A673 (cell line): ENCODE results near the gene ZNF740. TPM values are rescaled to one million over a fixed set of nuclear protein-coding genes. Genes with fewer than 3 reads are reported as not detected.

ENCODE experiments used
- BruUV-seq: library from RNA; stranded (reverse); fragments of 400-500 nt; replicated peaks from 2 replicates; lab custom pipeline; 2021; lab: Mats Ljungman, UMichigan
- CTCF ChIA-PET: fragments of 300-600 bp; sonication (Branson Sonifier 250); formaldehyde crosslinking; loops from one replicate; lab custom pipeline; 2022; ENCODE audit warnings: antibody characterized with exemption; lab: Charles Lee
- POLR2A ChIA-PET: fragments of 300-600 bp; sonication (Branson Sonifier 250); formaldehyde crosslinking; loops from one replicate; lab custom pipeline; 2022; ENCODE audit warnings: antibody characterized with exemption; ENCODE audit not compliant: low non-redundant PET; lab: Charles Lee
- DNase-seq: peaks from one replicate; pipeline ENCODE4 v3.0.0-alpha.2; 2015; ENCODE audit warnings: low spot score
- H3K27ac ChIP-seq: fragments of 200-600 bp; sonication (generic); 2 replicates; pipeline ENCODE4 v1.5.1; 2016; ENCODE audit warnings: mixed run types, low read depth, mild to moderate bottlenecking, mixed read lengths, antibody characterized with exemption, low read length; ENCODE audit not compliant: poor library complexity, severe bottlenecking
- H3K27me3 ChIP-seq: fragments of 200-600 bp; sonication (generic); replicated peaks from 2 replicates; pipeline ENCODE4 v1.6.1; 2017; ENCODE audit warnings: mixed run types, low read depth, mild to moderate bottlenecking, mixed read lengths, antibody characterized with exemption, low read length; ENCODE audit not compliant: insufficient read depth, poor library complexity
- H3K36me3 ChIP-seq: fragments of 200-600 bp; sonication (generic); 2 replicates; pipeline ENCODE4 v1.6.1; 2016; ENCODE audit warnings: mixed run types, mild to moderate bottlenecking, mixed read lengths, antibody characterized with exemption, low read length; ENCODE audit not compliant: insufficient read depth, poor library complexity, severe bottlenecking
- H3K4me1 ChIP-seq: fragments of 200-600 bp; sonication (generic); 2 replicates; pipeline ENCODE4 v1.6.1; 2017; ENCODE audit warnings: mixed run types, mild to moderate bottlenecking, mixed read lengths, antibody characterized with exemption, low read length; ENCODE audit not compliant: insufficient read depth, poor library complexity, severe bottlenecking
- H3K4me3 ChIP-seq: fragments of 200-600 bp; sonication (generic); 2 replicates; pipeline ENCODE4 v1.5.1; 2016; ENCODE audit warnings: low read depth, mixed run types, mild to moderate bottlenecking, mixed read lengths, low read length; ENCODE audit not compliant: poor library complexity, severe bottlenecking
- H3K9me3 ChIP-seq: fragments of 200-600 bp; sonication (generic); 2 replicates; pipeline ENCODE4 v1.6.1; 2016; ENCODE audit warnings: mixed run types, low read depth, mild to moderate bottlenecking, mixed read lengths, antibody characterized with exemption, low read length; ENCODE audit not compliant: poor library complexity, severe bottlenecking
- CTCF ChIP-seq: fragments of 300-800, 200-600 bp; sonication (generic); conservative IDR thresholded peaks from 2 replicates; pipeline ENCODE4 v1.5.1; 2017; ENCODE audit warnings: low read depth, mild to moderate bottlenecking, antibody characterized with exemption, low read length, moderate library complexity, mixed read lengths
- EZH2 ChIP-seq: fragments of 200-600 bp; sonication (generic); IDR thresholded peaks from 2 replicates; pipeline ENCODE4 v1.6.1; 2017; ENCODE audit warnings: borderline replicate concordance, low read depth, mild to moderate bottlenecking, mixed read lengths, antibody characterized with exemption, low read length; ENCODE audit not compliant: poor library complexity, severe bottlenecking
- intact Hi-C: fragments of 100-400 bp; cut with micrococcal nuclease; formaldehyde crosslinking; loops from one replicate; pipeline ENCODE4 v1.10.0; 2022; ENCODE audit not compliant: unreplicated experiment
- total RNA-seq: library from RNA; stranded (reverse); gene quantifications from 2 replicates; pipeline ENCODE4 v1.2.3, GENCODE V29; 2021

ZNF740 gene
- total RNA-seq, 1 experiment from 2014 or later: 48.6 TPM

GRCh38 chr12:53196486-53196885 is 16.0 kb downstream of the ZNF740 start:
- Histone ChIP-seq H3K27me3 (no peaks in the 10 kb centered on the region), H3K9me3 (no peaks in the 10 kb centered on the region), H3K4me3 (no peak overlapping the region), H3K4me1 (no peaks in the 10 kb centered on the region), H3K36me3 (no peaks in the 10 kb centered on the region), H3K27ac (no peak overlapping the region)
- ChIA-PET CTCF (interaction anchor here (1.7 kb wide), 1 partner anchor 131 kb away, joined by 14 read pairs; no protein-coding TSS in a partner anchor), POLR2A (no interaction called here)
- TF ChIP-seq CTCF (no peak), EZH2 (no peak)
- intact Hi-C loops: no loop called here
- BruUV-seq: no TSS peak
- no peak for DNase-seq

GRCh38 chr12:53197011-53197640 is 16.6 kb downstream of the ZNF740 start:
- ChIA-PET POLR2A (no interaction called here), CTCF (interaction anchor here (0.5 to 2.3 kb wide), 5 partner anchors 17 to 132 kb away, joined by 3 to 14 read pairs (median 8); no protein-coding TSS in a partner anchor)
- H3K4me1 ChIP-seq: no peaks in the 10 kb centered on the region
- H3K9me3 ChIP-seq: no peaks in the 10 kb centered on the region
- no peaks in the 10 kb centered on the region for H3K36me3 ChIP-seq
- TF ChIP-seq EZH2 (no peak), CTCF (no peak)
- intact Hi-C loops: no loop called here
- no TSS peak for BruUV-seq
- DNase-seq: no peak
- H3K4me3 ChIP-seq: no peak overlapping the region
- no peaks in the 10 kb centered on the region for H3K27me3 ChIP-seq
- H3K27ac ChIP-seq: no peak overlapping the region

GRCh38 chr12:53198486-53199110 is 18.1 kb downstream of the ZNF740 start:
- BruUV-seq: no TSS peak

More at GRCh38 chr12:53198486-53199110, 18.1 kb downstream of the ZNF740 start:
- intact Hi-C loops: no loop called here
- H3K27me3 ChIP-seq: no peaks in the 10 kb centered on the region
- no peaks in the 10 kb centered on the region for H3K36me3 ChIP-seq
- H3K4me3 ChIP-seq: no peak overlapping the region
- no peaks in the 10 kb centered on the region for H3K4me1 ChIP-seq
- POLR2A ChIA-PET: no interaction called here
- no peak for TF ChIP-seq CTCF
- TF ChIP-seq EZH2: no peak
- CTCF ChIA-PET: interaction anchor here (1.1 to 2.3 kb wide), 2 partner anchors 15 to 151 kb away, joined by 6 to 8 read pairs; no protein-coding TSS in a partner anchor
- H3K9me3 ChIP-seq: no peaks in the 10 kb centered on the region
- DNase-seq: no peak
- H3K27ac ChIP-seq: no peak overlapping the region
